ENCODE data around the gene ZNF710. TPM values are rescaled to one million over a fixed set of nuclear protein-coding genes. Genes with fewer than 3 reads are reported as not detected.

The ZNF710 gene
- total and polyA plus RNA-seq, 2 of the 4 experiments (the other 2 are of a cell fraction): 7.6 to 8.2 TPM

DNA sequence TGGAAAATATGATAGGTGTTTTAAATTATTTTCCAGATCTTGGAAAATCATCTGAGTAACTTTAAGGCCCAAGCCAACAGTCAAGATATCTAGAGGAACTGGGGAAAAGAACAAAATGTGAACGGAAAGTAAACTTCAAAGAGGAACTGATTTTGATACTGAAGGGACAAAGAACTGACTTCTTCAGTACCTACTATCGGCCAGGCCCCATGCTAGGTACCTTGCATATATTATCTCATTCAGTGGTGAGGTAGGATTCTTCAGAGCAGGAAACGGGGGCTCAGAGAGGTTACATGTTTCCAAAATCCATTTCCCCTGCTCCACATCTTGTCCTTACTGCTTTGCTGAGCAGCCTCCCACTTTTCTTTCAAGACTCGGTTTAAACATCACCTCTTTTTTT lies 9.8 kb upstream of the ZNF710 start:
- H3K79me1 ChIP-seq (ENCODE audit: low read depth in 1 of 2, low read length in 2 of 2): no peaks in the 10 kb centered on the region
- no peaks in the 10 kb centered on the region for H3K9me3 ChIP-seq (ENCODE audit: control insufficient read depth, insufficient read depth, low read length)
- WGBS, 2 experiments (ENCODE audit: extremely low coverage in 2 of 2, insufficient read length in 1 of 2): no CpG with 5 or more reads among the region's 4 CpGs
- no TSS peak for BruUV-seq (replicated peaks)
- H4K20me1 ChIP-seq (ENCODE audit: insufficient read depth, low read length): no peaks in the 10 kb centered on the region
- DNase-seq (no peak), ATAC-seq (ENCODE audit: low read depth) (no peak)
- H3K4ac ChIP-seq (ENCODE audit: low read depth, low read length): no peak overlapping the region
- no peak overlapping the region for H2AK9ac ChIP-seq (replicated peaks; ENCODE audit: low read depth, low read length, poor library complexity)
- dilution Hi-C loops (cut with HindIII; ENCODE audit: low sequenced_read_pairs, unreplicated experiment) (no loop called here), in situ Hi-C loops (cut with MboI; ENCODE audit: low sequenced_read_pairs) (no loop called here), intact Hi-C loops (cut with micrococcal nuclease) (no loop called here)
- no peak overlapping the region for H3K9ac ChIP-seq (ENCODE audit: low read depth, low read length)
- H3K14ac ChIP-seq (replicated peaks; ENCODE audit: low read depth, low read length): no peak overlapping the region
- H2BK15ac ChIP-seq (ENCODE audit: low read depth, low read length): no peak overlapping the region
- H3K4me1 ChIP-seq (ENCODE audit: control insufficient read depth, insufficient read depth, low read length): no peaks in the 10 kb centered on the region
- no peak overlapping the region for H2BK5ac ChIP-seq (ENCODE audit: low read depth, low read length, poor library complexity, severe bottlenecking)
- H4K91ac ChIP-seq (ENCODE audit: insufficient read depth, low read depth, low read length): no peak overlapping the region
- H3K23ac ChIP-seq (ENCODE audit: low read depth, low read length): no peak overlapping the region
- H2AK5ac ChIP-seq (ENCODE audit: low read depth, low read length): no peak overlapping the region
- ChIA-PET POLR2A (ENCODE audit: unreplicated experiment) (no interaction called here), CTCF (no interaction called here)
- H3K36me3 ChIP-seq (ENCODE audit: control insufficient read depth, insufficient read depth, low read length): no peaks in the 10 kb centered on the region
- no peak overlapping the region for H3K27ac ChIP-seq (ENCODE audit: insufficient read depth, low read length)
- H3K4me2 ChIP-seq (ENCODE audit: low read depth, low read length): no peak overlapping the region
- no peak overlapping the region for H4K8ac ChIP-seq (ENCODE audit: low read depth in 2 of 2, low read length in 2 of 2)
- no peak overlapping the region for H3K18ac ChIP-seq (ENCODE audit: low read depth, low read length)
- no peaks in the 10 kb centered on the region for H3K9me1 ChIP-seq (ENCODE audit: insufficient read depth, low read length)
- H3K27me3 ChIP-seq (ENCODE audit: control insufficient read depth, insufficient read depth, low read length): peaks cover 6% of the 10 kb centered on the region
- no peak overlapping the region for H2BK20ac ChIP-seq (ENCODE audit: low read depth, low read length)
- no peak overlapping the region for H3K4me3 ChIP-seq (ENCODE audit: insufficient read depth, low read depth, low read length)
- no peak overlapping the region for H2BK120ac ChIP-seq (ENCODE audit: low read depth, low read length)
- H3K56ac ChIP-seq (ENCODE audit: extremely low read depth, insufficient read depth, low read length): no peak overlapping the region
- H4K5ac ChIP-seq (ENCODE audit: low read depth, low read length): no peak overlapping the region
- H2AFZ ChIP-seq (replicated peaks; ENCODE audit: low read length, poor library complexity): no peak overlapping the region
- TF ChIP-seq RAD21 (IDR thresholded peaks at IDR 0.05; ENCODE audit: low read length): no peak
- TF ChIP-seq, protein P1, sequence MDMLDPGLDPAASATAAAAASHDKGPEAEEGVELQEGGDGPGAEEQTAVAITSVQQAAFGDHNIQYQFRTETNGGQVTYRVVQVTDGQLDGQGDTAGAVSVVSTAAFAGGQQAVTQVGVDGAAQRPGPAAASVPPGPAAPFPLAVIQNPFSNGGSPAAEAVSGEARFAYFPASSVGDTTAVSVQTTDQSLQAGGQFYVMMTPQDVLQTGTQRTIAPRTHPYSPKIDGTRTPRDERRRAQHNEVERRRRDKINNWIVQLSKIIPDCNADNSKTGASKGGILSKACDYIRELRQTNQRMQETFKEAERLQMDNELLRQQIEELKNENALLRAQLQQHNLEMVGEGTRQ (IDR thresholded peaks at IDR 0.05; ENCODE audit: low read depth, low read length): no peak
- TF ChIP-seq FOS (IDR thresholded peaks at IDR 0.05; ENCODE audit: low read depth, low read length): no peak
- TF ChIP-seq SMC3 (IDR thresholded peaks at IDR 0.05; ENCODE audit: low read depth, low read length): no peak
- no peak for TF ChIP-seq NFE2L2 (IDR thresholded peaks at IDR 0.05; ENCODE audit: low read depth, low read length)
- no peak for TF ChIP-seq MAFK (IDR thresholded peaks at IDR 0.05; ENCODE audit: low read depth, low read length)
- no peak for TF ChIP-seq CEBPB (IDR thresholded peaks at IDR 0.05; ENCODE audit: low read depth, low read length)
- TF ChIP-seq CHD1 (IDR thresholded peaks at IDR 0.05; ENCODE audit: low read depth, low read length): no peak
- TF ChIP-seq, protein P2, sequence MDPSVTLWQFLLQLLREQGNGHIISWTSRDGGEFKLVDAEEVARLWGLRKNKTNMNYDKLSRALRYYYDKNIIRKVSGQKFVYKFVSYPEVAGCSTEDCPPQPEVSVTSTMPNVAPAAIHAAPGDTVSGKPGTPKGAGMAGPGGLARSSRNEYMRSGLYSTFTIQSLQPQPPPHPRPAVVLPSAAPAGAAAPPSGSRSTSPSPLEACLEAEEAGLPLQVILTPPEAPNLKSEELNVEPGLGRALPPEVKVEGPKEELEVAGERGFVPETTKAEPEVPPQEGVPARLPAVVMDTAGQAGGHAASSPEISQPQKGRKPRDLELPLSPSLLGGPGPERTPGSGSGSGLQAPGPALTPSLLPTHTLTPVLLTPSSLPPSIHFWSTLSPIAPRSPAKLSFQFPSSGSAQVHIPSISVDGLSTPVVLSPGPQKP (IDR thresholded peaks at IDR 0.05; ENCODE audit: borderline replicate concordance, low read depth, low read length): no peak
- TF ChIP-seq POLR2A (IDR thresholded peaks at IDR 0.05; ENCODE audit: low read depth, low read length): no peak
- TF ChIP-seq, protein P3, sequence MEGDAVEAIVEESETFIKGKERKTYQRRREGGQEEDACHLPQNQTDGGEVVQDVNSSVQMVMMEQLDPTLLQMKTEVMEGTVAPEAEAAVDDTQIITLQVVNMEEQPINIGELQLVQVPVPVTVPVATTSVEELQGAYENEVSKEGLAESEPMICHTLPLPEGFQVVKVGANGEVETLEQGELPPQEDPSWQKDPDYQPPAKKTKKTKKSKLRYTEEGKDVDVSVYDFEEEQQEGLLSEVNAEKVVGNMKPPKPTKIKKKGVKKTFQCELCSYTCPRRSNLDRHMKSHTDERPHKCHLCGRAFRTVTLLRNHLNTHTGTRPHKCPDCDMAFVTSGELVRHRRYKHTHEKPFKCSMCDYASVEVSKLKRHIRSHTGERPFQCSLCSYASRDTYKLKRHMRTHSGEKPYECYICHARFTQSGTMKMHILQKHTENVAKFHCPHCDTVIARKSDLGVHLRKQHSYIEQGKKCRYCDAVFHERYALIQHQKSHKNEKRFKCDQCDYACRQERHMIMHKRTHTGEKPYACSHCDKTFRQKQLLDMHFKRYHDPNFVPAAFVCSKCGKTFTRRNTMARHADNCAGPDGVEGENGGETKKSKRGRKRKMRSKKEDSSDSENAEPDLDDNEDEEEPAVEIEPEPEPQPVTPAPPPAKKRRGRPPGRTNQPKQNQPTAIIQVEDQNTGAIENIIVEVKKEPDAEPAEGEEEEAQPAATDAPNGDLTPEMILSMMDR (conservative IDR thresholded peaks at IDR 0.05; ENCODE audit: low read depth, low read length): no peak
- no peak for TF ChIP-seq MXI1 (IDR thresholded peaks at IDR 0.05; ENCODE audit: borderline replicate concordance, low read depth, low read length)
- TF ChIP-seq RFX5 (IDR thresholded peaks at IDR 0.05; ENCODE audit: low read depth, low read length): no peak
- TF ChIP-seq BHLHE40 (IDR thresholded peaks at IDR 0.05; ENCODE audit: low read depth, low read length): no peak
